ENCODE data around the gene PPM1K. TPM values are rescaled to one million over a fixed set of nuclear protein-coding genes. Genes with fewer than 3 reads are reported as not detected.
A peak's percentile ranks its signal among the peaks of the same experiment; 100 is the strongest.

Gene PPM1K
- total and polyA plus RNA-seq, 7 donors = 1.0 to 18.0 (median 3.5) TPM

- ATAC-seq (peak; percentile 85 to 96 (median 90)), DNase-seq (no peak)
- TF ChIP-seq, protein P1, sequence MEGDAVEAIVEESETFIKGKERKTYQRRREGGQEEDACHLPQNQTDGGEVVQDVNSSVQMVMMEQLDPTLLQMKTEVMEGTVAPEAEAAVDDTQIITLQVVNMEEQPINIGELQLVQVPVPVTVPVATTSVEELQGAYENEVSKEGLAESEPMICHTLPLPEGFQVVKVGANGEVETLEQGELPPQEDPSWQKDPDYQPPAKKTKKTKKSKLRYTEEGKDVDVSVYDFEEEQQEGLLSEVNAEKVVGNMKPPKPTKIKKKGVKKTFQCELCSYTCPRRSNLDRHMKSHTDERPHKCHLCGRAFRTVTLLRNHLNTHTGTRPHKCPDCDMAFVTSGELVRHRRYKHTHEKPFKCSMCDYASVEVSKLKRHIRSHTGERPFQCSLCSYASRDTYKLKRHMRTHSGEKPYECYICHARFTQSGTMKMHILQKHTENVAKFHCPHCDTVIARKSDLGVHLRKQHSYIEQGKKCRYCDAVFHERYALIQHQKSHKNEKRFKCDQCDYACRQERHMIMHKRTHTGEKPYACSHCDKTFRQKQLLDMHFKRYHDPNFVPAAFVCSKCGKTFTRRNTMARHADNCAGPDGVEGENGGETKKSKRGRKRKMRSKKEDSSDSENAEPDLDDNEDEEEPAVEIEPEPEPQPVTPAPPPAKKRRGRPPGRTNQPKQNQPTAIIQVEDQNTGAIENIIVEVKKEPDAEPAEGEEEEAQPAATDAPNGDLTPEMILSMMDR (IDR thresholded peaks at IDR 0.05) = no peak
- Histone ChIP-seq H3K9me3 (no peaks in the 10 kb centered on the region), H3K27ac (peak overlapping the region; percentile 78), H3K36me3 (ENCODE audit: insufficient read depth in 1 of 2, low read depth in 1 of 2) (no peaks in the 10 kb centered on the region), H3K27me3 (ENCODE audit: insufficient read depth in 3 of 3, low read length in 2 of 3) (no peaks in the 10 kb centered on the region), H3K4me3 (no peak overlapping the region), H3K4me1 (peaks cover 42% of the 10 kb centered on the region)
- intact Hi-C loops (cut with DNase I) = no loop called here
- WGBS, 3 donors = 22 to 28% (median 22%) methylated on average over 4 of the region's 4 CpGs
These were observed 6.6 kb upstream of the PPM1K start for GRCh38 chr4:88291003-88291402.

DNA sequence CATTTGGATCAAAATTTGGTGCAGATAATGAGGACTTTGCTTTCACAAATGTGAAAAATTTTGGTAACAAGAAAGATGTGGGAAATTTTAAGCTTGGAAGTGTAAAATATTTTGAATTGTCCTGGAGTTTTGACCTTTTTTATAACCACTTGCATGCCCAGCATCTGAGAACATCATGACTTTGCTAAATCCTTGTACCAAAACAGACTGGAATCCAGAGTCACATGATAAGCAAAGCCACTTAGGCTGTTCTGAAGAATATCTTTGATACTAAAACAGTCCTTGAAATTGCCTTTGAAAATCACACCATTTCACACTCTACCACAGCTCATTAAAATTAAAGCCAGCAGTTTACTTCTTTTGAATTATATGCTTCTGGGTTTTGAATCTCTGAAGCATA, 2.5 kb upstream of the PPM1K start:
- TF ChIP-seq, protein P1 (IDR thresholded peaks at IDR 0.05) = no peak
- H3K4me1 ChIP-seq = peaks cover 37% of the 10 kb centered on the region
- no peaks in the 10 kb centered on the region for H3K36me3 ChIP-seq (ENCODE audit: insufficient read depth in 1 of 2, low read depth in 1 of 2)
- no peaks in the 10 kb centered on the region for H3K9me3 ChIP-seq
- no peak for DNase-seq
- ATAC-seq = no peak
- H3K27me3 ChIP-seq (ENCODE audit: insufficient read depth in 3 of 3, low read length in 2 of 3) = no peaks in the 10 kb centered on the region
- H3K27ac ChIP-seq = no peak overlapping the region
- H3K4me3 ChIP-seq = no peak overlapping the region
- intact Hi-C loops (cut with DNase I) = loop anchor here (10.0 kb wide), 2 partner anchors 62 to 88 kb away; partner anchors contain the start of gene HERC6 (in 1 of the 2)

DNA sequence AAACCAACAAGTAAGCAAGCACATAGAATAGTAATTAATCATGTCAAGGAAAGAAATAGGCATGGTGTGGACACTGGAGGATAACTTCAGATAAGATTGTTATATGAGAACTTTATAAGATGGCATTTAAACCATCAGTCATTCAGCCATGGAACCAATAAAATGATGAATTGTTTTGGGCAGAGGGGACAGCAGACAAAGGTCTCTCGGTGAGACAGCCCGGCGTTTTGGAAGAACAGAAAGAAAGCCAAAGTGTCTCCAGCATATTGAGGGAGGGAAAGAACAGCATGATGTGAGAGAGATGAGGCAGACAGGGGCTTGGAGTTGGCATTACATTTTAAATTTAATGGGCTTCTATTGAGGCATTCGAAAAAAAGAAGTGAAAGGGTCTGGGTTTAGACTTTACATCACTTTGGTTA, 883 bp upstream of the PPM1K start:
- peak overlapping the region; percentile 98 for H3K27ac ChIP-seq
- 7 to 28% (median 12%) methylated on average over 4 of the region's 4 CpGs for WGBS, 3 donors
- H3K27me3 ChIP-seq (ENCODE audit: insufficient read depth in 3 of 3, low read length in 2 of 3) = no peaks in the 10 kb centered on the region
- H3K9me3 ChIP-seq = no peaks in the 10 kb centered on the region
- intact Hi-C loops (cut with DNase I) = loop anchor here (2.0 to 10.0 kb wide), 3 partner anchors 40 to 90 kb away; partner anchors contain the start of gene HERC6 (in 1 of the 2)
- ATAC-seq (no peak), DNase-seq (no peak)
- TF ChIP-seq, protein P1 (IDR thresholded peaks at IDR 0.05) = no peak
- peaks cover 40% of the 10 kb centered on the region for H3K4me1 ChIP-seq
- H3K36me3 ChIP-seq (ENCODE audit: insufficient read depth in 1 of 2, low read depth in 1 of 2) = no peaks in the 10 kb centered on the region
- H3K4me3 ChIP-seq = peak overlapping the region; percentile 88

DNA sequence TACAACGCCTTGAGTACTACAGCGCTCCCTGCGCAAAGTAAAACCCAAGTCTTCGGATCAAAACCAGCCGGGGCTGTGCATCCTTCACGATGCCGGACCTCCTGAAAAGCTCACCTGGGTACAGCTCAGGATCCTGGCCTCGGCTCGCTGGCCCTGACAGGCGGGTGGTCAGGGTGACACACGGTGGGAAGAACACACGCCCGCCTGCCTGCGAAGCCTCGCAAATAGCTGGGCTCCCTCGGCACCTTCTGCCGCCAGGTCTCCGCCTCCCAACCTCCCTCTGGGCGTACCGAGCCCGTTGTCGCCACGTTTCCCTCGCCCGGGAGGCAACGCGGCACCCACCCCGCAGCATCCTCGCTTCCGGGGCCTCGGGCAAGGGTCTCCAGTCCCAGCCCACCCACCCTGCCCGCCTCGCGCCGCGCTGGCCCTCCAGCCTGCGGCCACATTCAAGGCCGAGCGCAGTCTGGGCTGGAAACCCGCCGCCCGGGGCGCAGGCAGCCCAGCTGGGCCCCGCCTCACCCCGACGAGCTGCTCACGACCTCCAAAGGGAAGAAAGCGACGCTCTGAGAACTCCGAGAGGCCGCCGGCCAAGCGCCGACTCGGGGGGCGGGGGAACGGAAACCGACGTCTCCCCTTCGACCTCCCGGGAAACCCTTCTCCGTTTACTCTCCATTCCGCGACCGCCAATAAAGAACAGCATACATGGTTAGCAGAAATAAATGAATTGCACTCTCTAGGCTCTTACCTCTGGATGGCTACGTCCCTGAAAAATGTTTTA, 511 bp downstream of the PPM1K start:
- DNase-seq (peak; percentile 67 to 82), ATAC-seq (peak; percentile 55 to 69 (median 62))
- TF ChIP-seq, protein P1 (IDR thresholded peaks at IDR 0.05) = no peak
- H3K9me3 ChIP-seq = no peaks in the 10 kb centered on the region
- peak overlapping the region; percentile 88 for H3K4me3 ChIP-seq
- no peaks in the 10 kb centered on the region for H3K36me3 ChIP-seq (ENCODE audit: insufficient read depth in 1 of 2, low read depth in 1 of 2)
- H3K4me1 ChIP-seq = peaks cover 48% of the 10 kb centered on the region
- 0% methylated on average over 58 to 66 of the region's 66 CpGs for WGBS, 3 donors
- H3K27me3 ChIP-seq (ENCODE audit: insufficient read depth in 3 of 3, low read length in 2 of 3) = no peaks in the 10 kb centered on the region
- peak overlapping the region; percentile 98 for H3K27ac ChIP-seq
- intact Hi-C loops (cut with DNase I) = loop anchor here (2.0 to 10.0 kb wide), 6 partner anchors 37 to 238 kb away; partner anchors contain the start of genes HERC5 (in 1 of the 2), HERC6 (in 1 of the 2) and PYURF (in 1 of the 2)
